Activated B cell treated with CpG ODN at 0.5 μM for 24 hours (primary cell): ENCODE data around the gene PLEKHG2. TPM values are rescaled to one million over a fixed set of nuclear protein-coding genes. Genes with fewer than 3 reads are reported as not detected.

ENCODE experiments used
- ATAC-seq: fragments of 200-7000 bp; cut with Tn5 transposase; one replicate; pipeline ENCODE4 v1.10.0; 2021; ENCODE audit warnings: low read depth, mild to moderate bottlenecking, moderate library complexity
- CTCF ChIA-PET: fragments of 350-600 bp; sonication (Branson Sonifier 250); formaldehyde crosslinking; loops from one replicate; lab custom pipeline; 2021; ENCODE audit warnings: antibody characterized with exemption; lab: Charles Lee
- POLR2A ChIA-PET: fragments of 350-600 bp; sonication (Branson Sonifier 250); formaldehyde crosslinking; loops from one replicate; lab custom pipeline; 2021; ENCODE audit warnings: antibody characterized with exemption; lab: Charles Lee
- DNase-seq: peaks from one replicate; pipeline ENCODE4 v3.0.0; 2022
- H3K27ac Mint-ChIP-seq: one replicate; pipeline ENCODE4 v1.8.0; 2020; ENCODE audit warnings: mixed read lengths
- H3K27me3 Mint-ChIP-seq: one replicate; pipeline ENCODE4 v1.8.0; 2021; ENCODE audit warnings: mixed read lengths
- H3K36me3 Mint-ChIP-seq: one replicate; pipeline ENCODE4 v1.8.0; 2021; ENCODE audit warnings: low read depth, mixed read lengths
- H3K4me1 Mint-ChIP-seq: one replicate; pipeline ENCODE4 v1.8.0; 2021; ENCODE audit warnings: mixed read lengths
- H3K4me3 Mint-ChIP-seq: one replicate; pipeline ENCODE4 v1.8.0; 2020; ENCODE audit warnings: mild to moderate bottlenecking, mixed read lengths
- H3K9me3 Mint-ChIP-seq: one replicate; pipeline ENCODE4 v1.8.0; 2020; ENCODE audit warnings: mixed read lengths
- intact Hi-C: fragments of 100-400 bp; cut with micrococcal nuclease; formaldehyde crosslinking; loops from one replicate; pipeline ENCODE4 v1.15.1; 2024
- total RNA-seq: library from RNA; stranded (reverse); gene quantifications from 2 replicates; pipeline ENCODE4 v1.2.3, GENCODE V29; 2022
- TF ChIP-seq, protein P1 (sequence below): fragments of 200-600 bp; IDR thresholded peaks from one replicate; pipeline ENCODE4 v1.8.0; 2022; ENCODE audit warnings: antibody characterized with exemption, mild to moderate bottlenecking

Gene PLEKHG2
- total RNA-seq, 1 donor from 2014 or later = 125 TPM

DNA sequence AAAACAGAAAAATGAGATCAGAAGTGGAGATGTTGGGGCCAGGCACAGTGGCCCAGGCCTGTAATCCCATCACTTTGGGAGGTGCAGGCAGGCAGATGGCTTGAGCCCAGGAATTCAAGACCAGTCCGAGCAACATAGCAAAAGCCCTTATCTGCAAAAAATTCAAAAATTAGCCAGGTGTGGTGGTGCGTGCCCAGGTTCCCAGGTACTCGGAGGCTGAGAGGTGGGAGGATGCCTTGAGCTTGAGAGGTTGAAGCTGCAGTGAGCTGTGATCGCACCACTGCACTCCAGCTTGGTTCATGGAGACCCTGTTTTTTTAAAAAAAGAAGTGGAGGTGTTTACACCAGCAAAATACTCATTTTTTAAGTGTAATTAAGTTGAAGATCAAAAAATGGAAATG lies 12.4 kb upstream of the PLEKHG2 start:
- no peak for ATAC-seq
- Mint-ChIP-seq H3K4me1 (peaks cover 73% of the 10 kb centered on the region), H3K27me3 (no peaks in the 10 kb centered on the region), H3K9me3 (no peaks in the 10 kb centered on the region), H3K36me3 (peaks cover 24% of the 10 kb centered on the region), H3K27ac (peak overlapping the region; percentile 91), H3K4me3 (peak overlapping the region; percentile 36)
- DNase-seq = no peak
- CTCF ChIA-PET = interaction anchor here (8.3 kb wide), 1 partner anchor 12 kb away, joined by 168 read pairs; the partner anchor contains the start of gene PLEKHG2
- intact Hi-C loops = no loop called here
- TF ChIP-seq, protein P1, sequence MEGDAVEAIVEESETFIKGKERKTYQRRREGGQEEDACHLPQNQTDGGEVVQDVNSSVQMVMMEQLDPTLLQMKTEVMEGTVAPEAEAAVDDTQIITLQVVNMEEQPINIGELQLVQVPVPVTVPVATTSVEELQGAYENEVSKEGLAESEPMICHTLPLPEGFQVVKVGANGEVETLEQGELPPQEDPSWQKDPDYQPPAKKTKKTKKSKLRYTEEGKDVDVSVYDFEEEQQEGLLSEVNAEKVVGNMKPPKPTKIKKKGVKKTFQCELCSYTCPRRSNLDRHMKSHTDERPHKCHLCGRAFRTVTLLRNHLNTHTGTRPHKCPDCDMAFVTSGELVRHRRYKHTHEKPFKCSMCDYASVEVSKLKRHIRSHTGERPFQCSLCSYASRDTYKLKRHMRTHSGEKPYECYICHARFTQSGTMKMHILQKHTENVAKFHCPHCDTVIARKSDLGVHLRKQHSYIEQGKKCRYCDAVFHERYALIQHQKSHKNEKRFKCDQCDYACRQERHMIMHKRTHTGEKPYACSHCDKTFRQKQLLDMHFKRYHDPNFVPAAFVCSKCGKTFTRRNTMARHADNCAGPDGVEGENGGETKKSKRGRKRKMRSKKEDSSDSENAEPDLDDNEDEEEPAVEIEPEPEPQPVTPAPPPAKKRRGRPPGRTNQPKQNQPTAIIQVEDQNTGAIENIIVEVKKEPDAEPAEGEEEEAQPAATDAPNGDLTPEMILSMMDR = no peak
- POLR2A ChIA-PET = interaction anchor here (1.5 to 8.1 kb wide), 6 partner anchors 7 to 64 kb away, joined by 3 to 213 read pairs (median 51); partner anchors contain the start of genes GMFG, MED29, PAF1 and PLEKHG2

DNA sequence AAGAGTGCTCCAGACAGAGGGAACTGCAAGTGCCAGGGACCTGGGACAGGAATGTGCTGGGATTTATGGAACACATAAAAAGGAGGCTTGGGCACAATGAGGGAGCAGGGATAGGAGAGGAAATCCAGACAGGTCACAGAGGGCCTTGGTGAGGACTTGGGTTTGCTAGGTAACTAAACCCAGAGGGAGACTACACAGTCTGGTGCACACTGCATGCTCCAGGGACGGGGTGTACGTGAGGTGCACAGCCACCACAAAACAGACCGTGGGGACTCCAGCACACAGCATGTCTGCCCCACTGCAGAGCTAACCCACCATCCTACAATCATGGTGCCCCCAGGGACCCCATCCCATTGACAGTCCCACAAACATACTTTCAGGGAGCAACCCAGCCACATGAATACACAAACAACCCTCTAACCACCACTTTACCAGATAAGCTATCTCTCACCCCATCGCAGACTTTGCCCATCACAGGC lies 11.4 kb upstream of the PLEKHG2 start:
- ChIA-PET CTCF (interaction anchor here (1.2 to 8.3 kb wide), 2 partner anchors 11 to 35 kb away, joined by 3 to 168 read pairs; partner anchors contain the start of genes PLEKHG2 and RPS16), POLR2A (interaction anchor here (0.7 to 8.1 kb wide), 12 partner anchors 6 to 138 kb away, joined by 3 to 213 read pairs (median 4); partner anchors contain the start of genes GMFG, MED29, PAF1 and PLEKHG2)
- peaks cover 17% of the 10 kb centered on the region for H3K36me3 Mint-ChIP-seq
- intact Hi-C loops = loop anchor here (1.0 kb wide), 1 partner anchor 10 kb away; the partner anchor contains the start of genes MED29 and PAF1
- peak overlapping the region; percentile 91 for H3K27ac Mint-ChIP-seq
- H3K4me1 Mint-ChIP-seq = peaks cover 80% of the 10 kb centered on the region
- H3K9me3 Mint-ChIP-seq = no peaks in the 10 kb centered on the region
- DNase-seq (peak; percentile 52), ATAC-seq (peak; percentile 5)
- H3K27me3 Mint-ChIP-seq = no peaks in the 10 kb centered on the region
- TF ChIP-seq, protein P1 = no peak
- H3K4me3 Mint-ChIP-seq = peak overlapping the region; percentile 89

DNA sequence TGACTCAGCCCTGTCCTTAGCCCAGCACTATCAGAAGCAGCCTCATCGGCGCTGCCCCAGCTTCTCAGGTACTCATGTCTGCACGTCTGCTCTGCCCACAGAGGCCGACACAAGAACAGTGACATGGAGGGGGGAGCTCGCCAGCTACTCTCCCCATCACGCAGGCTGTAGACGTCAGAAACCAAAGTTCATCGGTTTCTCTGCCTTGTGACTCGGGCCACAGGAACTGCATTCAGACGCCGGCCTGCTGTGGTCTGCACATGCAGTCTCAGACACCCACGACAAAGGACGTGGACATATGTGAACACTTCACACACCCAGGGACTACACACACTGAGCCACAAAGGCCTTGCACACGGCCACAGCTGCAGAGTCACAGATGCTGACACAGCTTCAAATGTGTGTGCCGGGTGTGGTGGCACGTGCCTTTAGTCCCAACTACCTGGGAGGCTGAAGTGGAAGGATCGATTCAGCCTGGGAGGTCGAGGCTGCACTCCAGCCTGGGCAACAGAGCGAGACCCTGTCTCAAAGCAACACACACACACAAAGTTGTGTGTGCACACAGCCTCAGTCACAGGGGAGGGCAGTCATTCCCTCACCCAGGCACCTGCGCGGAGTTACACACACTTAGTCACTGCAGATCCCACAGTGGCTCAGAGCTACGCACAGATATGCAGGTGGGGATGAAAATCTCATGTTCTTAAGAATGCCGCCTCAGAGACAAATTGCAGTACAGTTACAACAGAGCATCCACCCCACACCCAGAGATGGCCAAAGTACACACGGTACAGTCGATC lies 10.7 kb upstream of the PLEKHG2 start:
- no peaks in the 10 kb centered on the region for H3K27me3 Mint-ChIP-seq
- H3K4me1 Mint-ChIP-seq = peaks cover 83% of the 10 kb centered on the region
- TF ChIP-seq, protein P1 = no peak
- intact Hi-C loops = loop anchor here (1.0 kb wide), 2 partner anchors 9 to 10 kb away; partner anchors contain the start of genes MED29 and PAF1
- H3K9me3 Mint-ChIP-seq = no peaks in the 10 kb centered on the region
- DNase-seq = peak; percentile 45
- H3K4me3 Mint-ChIP-seq = peak overlapping the region; percentile 89
- peak; percentile 22 for ATAC-seq
- H3K36me3 Mint-ChIP-seq = peaks cover 18% of the 10 kb centered on the region
- POLR2A ChIA-PET = interaction anchor here (0.5 to 8.1 kb wide), 13 partner anchors 6 to 1158 kb away, joined by 3 to 213 read pairs (median 4); partner anchors contain the start of genes GMFG, MED29, PAF1 and PLEKHG2
- CTCF ChIA-PET = interaction anchor here (1.2 to 8.3 kb wide), 2 partner anchors 10 to 34 kb away, joined by 3 to 168 read pairs; partner anchors contain the start of genes PLEKHG2 and RPS16
- peak overlapping the region; percentile 91 for H3K27ac Mint-ChIP-seq

DNA sequence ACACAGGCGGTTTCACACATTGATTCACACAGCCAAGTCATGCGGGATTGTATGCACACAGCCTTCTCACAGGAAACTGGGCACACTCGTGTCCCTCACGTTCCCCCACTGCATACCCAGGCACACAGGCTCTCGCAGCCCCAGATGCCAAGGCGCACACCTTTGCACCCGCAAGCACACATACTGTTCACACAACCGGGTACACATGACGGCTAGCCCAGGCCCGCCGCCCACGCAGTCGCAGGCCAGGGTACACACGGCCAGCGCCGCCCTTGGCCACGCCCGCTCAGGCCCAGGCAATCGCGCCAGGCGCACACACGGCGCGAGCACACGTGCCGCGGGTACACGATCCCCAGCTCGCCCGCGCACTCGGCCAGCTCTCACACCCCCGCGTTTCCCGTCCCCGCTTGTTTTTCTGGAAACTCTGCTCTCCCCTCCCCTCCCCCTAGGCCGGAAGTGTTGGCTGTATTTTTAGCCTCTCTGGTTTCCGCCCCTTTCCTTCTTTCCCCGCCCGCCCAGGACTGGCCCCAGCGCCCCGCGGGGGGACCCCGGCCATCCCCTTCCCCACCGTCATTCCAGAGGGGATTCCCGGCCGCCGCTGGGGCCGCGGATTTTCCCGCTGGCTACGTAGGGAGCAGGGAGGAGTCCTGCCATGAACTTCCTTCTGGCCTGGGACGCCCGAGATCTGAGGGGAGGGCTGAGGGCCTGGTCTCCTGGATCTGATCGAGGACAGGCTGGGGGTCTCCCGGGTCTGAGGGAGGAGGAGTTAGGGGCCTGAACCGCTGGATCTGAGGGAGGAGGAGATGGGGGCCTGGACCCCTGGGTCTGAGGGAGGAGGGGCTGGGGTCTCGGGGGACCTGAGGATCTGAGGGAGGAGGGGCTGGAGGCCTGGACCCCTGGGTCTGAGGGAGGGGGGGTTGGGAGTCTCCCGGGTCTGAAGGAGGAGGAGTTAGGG lies 9.8 kb upstream of the PLEKHG2 start:
- TF ChIP-seq, protein P1 = no peak
- intact Hi-C loops = loop anchor here (1.0 kb wide), 1 partner anchor 8 kb away; no protein-coding TSS in a partner anchor
- ChIA-PET POLR2A (interaction anchor here (0.6 to 8.1 kb wide), 14 partner anchors 5 to 842 kb away, joined by 3 to 213 read pairs (median 7); partner anchors contain the start of genes GMFG, MED29, PAF1 and PLEKHG2), CTCF (interaction anchor here (1.2 to 8.3 kb wide), 3 partner anchors 9 to 33 kb away, joined by 3 to 168 read pairs (median 12); partner anchors contain the start of genes PLEKHG2 and RPS16)
- H3K36me3 Mint-ChIP-seq = peaks cover 23% of the 10 kb centered on the region
- peaks cover 78% of the 10 kb centered on the region for H3K4me1 Mint-ChIP-seq
- ATAC-seq (peak; percentile 13), DNase-seq (peak; percentile 78)
- H3K4me3 Mint-ChIP-seq = peak overlapping the region; percentile 89
- no peaks in the 10 kb centered on the region for H3K9me3 Mint-ChIP-seq
- H3K27ac Mint-ChIP-seq = peak overlapping the region; percentile 91
- no peaks in the 10 kb centered on the region for H3K27me3 Mint-ChIP-seq
